Vagina (tissue), 2 donors: ENCODE measurements around the gene LAMC1. TPM values are rescaled to one million over a fixed set of nuclear protein-coding genes. Genes with fewer than 3 reads are reported as not detected.

Experiments used
- DNase-seq, 2 donors: peaks; one replicate each; pipeline ENCODE4 v3.0.0-alpha.2; 2017; ENCODE audit errors: extremely low spot score in 2 of 2
- H3K27ac ChIP-seq: fragments of 200-600 bp; sonication (generic); one replicate; pipeline ENCODE4 v1.5.1; 2019
- H3K27me3 ChIP-seq: fragments of 200-600 bp; sonication (generic); one replicate; pipeline ENCODE4 v1.5.1; 2019
- H3K36me3 ChIP-seq, 2 donors: fragments of 200-600 bp; sonication (generic); one replicate each; pipeline ENCODE4 v1.5.1; 2017 to 2019
- H3K4me1 ChIP-seq: fragments of 200-600 bp; sonication (generic); one replicate; pipeline ENCODE4 v1.5.1; 2019
- H3K4me3 ChIP-seq, 2 donors: fragments of 200-600 bp; sonication (generic); 1 replicate in 1 of 2; 2 replicates in 1 of 2; pipeline ENCODE4 v1.5.1; 2016 to 2019
- H3K9me3 ChIP-seq: fragments of 200-600 bp; sonication (generic); one replicate; pipeline ENCODE4 v1.5.1; 2019
- POLR2A ChIP-seq, 2 donors: fragments of 450-650 bp; IDR thresholded peaks; one replicate each; pipeline ENCODE4 v1.6.1; 2017; ENCODE audit warnings: antibody characterized with exemption in 2 of 2, mild to moderate bottlenecking in 2 of 2, moderate library complexity in 2 of 2
- POLR2AphosphoS5 ChIP-seq, 2 donors: sonication (generic); formaldehyde crosslinking; IDR thresholded peaks; one replicate each; pipeline ENCODE4 v1.9.0; 2017; ENCODE audit warnings: antibody characterized with exemption in 2 of 2, mild to moderate bottlenecking in 2 of 2, low read depth in 1 of 2; ENCODE audit not compliant: insufficient read depth in 1 of 2
- intact Hi-C: fragments of 100-400 bp; cut with DNase I; formaldehyde crosslinking; loops from one replicate; pipeline ENCODE4 v1.15.1; 2023
- total RNA-seq: library from RNA; depleted of rRNA; stranded (reverse); fragments of >200 nt; gene quantifications from one replicate; pipeline ENCODE4 v1.2.3, GENCODE V29; 2016
- TF ChIP-seq, protein P1 (sequence below), 3 experiments: fragments of 450-650 bp in 2 of 3; fragments of 200-600 bp in 1 of 3; sonication (generic) in 1 of 3; IDR thresholded peaks; one replicate each; pipeline ENCODE4 v1.5.1; 2017 to 2019; ENCODE audit warnings: antibody characterized with exemption in 3 of 3, mild to moderate bottlenecking in 2 of 3, moderate library complexity in 2 of 3

The LAMC1 gene
- total RNA-seq, 1 donor from 2014 or later, result 217 TPM

DNA sequence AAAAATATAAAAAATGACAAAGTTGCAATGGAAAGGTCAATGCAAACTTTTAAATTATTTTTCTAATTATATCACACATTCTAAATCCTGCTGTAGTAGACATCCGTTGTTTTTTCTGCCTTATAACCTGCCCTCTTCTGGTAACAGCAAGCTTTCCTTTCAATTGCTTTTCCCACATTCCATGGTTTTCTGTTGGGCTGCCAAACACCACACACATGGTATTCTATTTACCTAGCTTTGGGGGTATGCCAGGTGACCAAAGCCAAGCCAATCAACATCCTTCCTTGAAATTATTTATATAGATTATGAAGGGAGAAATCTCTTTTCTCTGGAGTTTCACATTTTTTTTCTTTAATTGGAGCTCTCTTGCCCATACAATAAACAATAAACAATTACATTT, 3.4 kb upstream of the LAMC1 start:
- Histone ChIP-seq H3K4me1 (peaks cover 8% of the 10 kb centered on the region), H3K4me3 (no peak overlapping the region), H3K36me3 (no peaks in the 10 kb centered on the region), H3K27me3 (no peaks in the 10 kb centered on the region), H3K27ac (no peak overlapping the region), H3K9me3 (no peaks in the 10 kb centered on the region)
- intact Hi-C loops, result loop anchor here (10.0 kb wide), 2 partner anchors 55 to 115 kb away; no protein-coding TSS in a partner anchor
- no peak for DNase-seq
- no peak for TF ChIP-seq POLR2A (IDR thresholded peaks at IDR 0.05)

DNA sequence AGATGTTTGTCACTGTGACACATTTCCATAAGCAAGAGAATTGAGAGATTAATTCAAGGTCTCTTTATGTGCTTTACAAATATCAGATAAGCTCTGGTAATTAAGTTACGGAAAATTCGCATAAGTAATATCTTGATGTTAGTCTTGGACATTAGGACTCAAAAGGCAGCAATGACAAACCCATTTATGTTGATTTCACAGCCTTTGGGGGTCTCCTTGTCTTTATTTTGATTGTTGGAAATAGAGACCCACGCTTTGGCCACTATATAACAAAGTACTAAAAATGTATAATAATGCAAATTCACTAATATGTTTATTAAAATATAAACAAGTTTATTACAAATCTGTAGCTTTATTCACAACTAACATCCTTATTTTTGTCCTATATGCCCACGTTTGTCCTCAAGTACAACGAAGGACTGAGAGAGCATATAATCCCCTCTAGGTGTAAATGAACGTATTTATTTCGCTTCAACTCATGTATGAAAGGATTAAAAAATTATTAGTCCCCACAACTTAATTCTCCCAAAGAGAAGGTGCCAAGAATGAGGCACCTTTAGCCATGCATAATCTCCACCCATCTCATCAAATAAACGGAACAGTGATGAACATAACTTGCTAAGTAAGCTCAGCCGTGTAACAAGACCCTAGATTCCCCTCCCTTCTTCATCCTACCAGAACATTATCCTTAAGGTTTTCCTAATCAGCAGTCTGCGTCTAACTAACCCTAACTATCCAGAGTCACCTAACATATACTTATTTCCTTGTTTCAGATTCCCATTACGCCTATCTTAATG, 1.6 kb upstream of the LAMC1 start:
- Histone ChIP-seq H3K36me3 (no peaks in the 10 kb centered on the region), H3K4me1 (peaks cover 12% of the 10 kb centered on the region), H3K27ac (peak overlapping the region; percentile 100), H3K9me3 (no peaks in the 10 kb centered on the region), H3K27me3 (no peaks in the 10 kb centered on the region), H3K4me3 (peak overlapping the region; percentile 83 to 98)
- no peak for DNase-seq
- intact Hi-C loops, result loop anchor here (2.0 to 10.0 kb wide), 3 partner anchors 53 to 223 kb away; no protein-coding TSS in a partner anchor
- TF ChIP-seq POLR2AphosphoS5 (IDR thresholded peaks at IDR 0.05; ENCODE audit: insufficient read depth in 1 of 2, low read depth in 1 of 2), result no peak
- TF ChIP-seq, protein P1, sequence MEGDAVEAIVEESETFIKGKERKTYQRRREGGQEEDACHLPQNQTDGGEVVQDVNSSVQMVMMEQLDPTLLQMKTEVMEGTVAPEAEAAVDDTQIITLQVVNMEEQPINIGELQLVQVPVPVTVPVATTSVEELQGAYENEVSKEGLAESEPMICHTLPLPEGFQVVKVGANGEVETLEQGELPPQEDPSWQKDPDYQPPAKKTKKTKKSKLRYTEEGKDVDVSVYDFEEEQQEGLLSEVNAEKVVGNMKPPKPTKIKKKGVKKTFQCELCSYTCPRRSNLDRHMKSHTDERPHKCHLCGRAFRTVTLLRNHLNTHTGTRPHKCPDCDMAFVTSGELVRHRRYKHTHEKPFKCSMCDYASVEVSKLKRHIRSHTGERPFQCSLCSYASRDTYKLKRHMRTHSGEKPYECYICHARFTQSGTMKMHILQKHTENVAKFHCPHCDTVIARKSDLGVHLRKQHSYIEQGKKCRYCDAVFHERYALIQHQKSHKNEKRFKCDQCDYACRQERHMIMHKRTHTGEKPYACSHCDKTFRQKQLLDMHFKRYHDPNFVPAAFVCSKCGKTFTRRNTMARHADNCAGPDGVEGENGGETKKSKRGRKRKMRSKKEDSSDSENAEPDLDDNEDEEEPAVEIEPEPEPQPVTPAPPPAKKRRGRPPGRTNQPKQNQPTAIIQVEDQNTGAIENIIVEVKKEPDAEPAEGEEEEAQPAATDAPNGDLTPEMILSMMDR (IDR thresholded peaks at IDR 0.05), result no peak
- TF ChIP-seq POLR2A (IDR thresholded peaks at IDR 0.05), result no peak

DNA sequence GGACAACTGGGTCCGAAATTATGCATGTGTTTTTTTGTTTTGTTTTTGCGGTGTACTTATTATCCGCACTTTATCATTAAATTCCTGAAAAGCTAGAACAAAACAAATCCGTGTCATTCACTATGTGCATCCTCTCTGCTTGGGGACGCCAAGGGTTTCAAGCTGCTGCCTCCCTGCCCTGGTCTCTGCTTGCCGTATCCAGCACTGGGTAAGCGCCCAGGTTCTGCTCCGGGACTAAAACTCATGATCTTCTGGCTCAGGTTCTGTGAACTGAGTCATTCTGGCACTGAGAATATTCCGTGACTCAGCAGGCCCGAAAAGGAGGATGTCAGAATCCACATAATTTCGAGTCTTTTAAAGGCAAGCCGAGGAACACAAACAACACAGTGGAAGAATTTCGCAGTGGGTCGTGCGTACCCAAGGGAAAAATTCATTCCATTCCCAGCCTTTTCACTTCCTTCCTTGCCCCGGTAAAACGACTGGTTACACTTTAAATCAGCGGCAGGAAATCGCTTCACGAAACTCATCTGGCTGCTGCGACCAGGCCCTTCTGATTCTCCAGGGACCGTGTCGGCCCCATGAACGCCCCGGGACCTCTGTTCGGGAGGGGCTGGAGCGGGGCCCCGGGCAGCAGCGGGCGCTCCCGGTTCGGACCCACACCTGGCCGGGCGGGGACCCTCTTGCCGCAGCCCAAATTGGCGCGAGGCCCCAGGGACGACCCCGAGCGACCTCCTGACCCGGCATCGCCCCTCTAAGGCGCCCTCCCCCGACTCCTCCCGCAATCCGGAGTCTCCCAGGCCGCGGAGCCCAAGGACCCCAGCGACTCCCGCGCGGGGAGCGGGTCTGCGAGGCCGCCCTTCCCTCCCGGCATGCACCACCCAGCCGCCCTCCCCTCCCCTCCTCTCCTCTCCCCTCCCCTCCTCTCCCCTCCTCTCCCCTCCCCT, 746 bp upstream of the LAMC1 start:
- Histone ChIP-seq H3K4me3 (peak overlapping the region; percentile 83 to 98), H3K9me3 (no peaks in the 10 kb centered on the region), H3K27me3 (no peaks in the 10 kb centered on the region), H3K36me3 (no peaks in the 10 kb centered on the region), H3K27ac (peak overlapping the region; percentile 100), H3K4me1 (peaks cover 20% of the 10 kb centered on the region)
- intact Hi-C loops, result loop anchor here (2.0 to 10.0 kb wide), 3 partner anchors 52 to 222 kb away; no protein-coding TSS in a partner anchor
- TF ChIP-seq, protein P1 (IDR thresholded peaks at IDR 0.05), result no peak
- TF ChIP-seq POLR2AphosphoS5 (IDR thresholded peaks at IDR 0.05; ENCODE audit: insufficient read depth in 1 of 2, low read depth in 1 of 2) (peak; percentile 90 to 99), POLR2A (IDR thresholded peaks at IDR 0.05) (peak in 1 of 2 donors; percentile 52)
- peak in 1 of 2 donors; percentile 98 for DNase-seq

DNA sequence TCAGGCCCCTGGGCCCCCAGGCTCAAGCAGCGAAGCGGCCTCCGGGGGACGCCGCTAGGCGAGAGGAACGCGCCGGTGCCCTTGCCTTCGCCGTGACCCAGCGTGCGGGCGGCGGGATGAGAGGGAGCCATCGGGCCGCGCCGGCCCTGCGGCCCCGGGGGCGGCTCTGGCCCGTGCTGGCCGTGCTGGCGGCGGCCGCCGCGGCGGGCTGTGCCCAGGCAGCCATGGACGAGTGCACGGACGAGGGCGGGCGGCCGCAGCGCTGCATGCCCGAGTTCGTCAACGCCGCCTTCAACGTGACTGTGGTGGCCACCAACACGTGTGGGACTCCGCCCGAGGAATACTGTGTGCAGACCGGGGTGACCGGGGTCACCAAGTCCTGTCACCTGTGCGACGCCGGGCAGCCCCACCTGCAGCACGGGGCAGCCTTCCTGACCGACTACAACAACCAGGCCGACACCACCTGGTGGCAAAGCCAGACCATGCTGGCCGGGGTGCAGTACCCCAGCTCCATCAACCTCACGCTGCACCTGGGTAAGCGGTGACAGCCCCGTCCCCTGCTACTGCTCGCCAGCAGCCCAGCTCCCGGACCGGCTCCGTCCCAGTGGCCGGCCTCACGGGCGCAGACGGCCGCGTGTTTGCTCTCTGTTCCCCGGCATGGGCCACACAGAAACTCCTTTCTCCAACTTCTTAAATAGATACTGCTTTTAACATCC, 539 bp downstream of the LAMC1 start:
- TF ChIP-seq POLR2AphosphoS5 (IDR thresholded peaks at IDR 0.05; ENCODE audit: insufficient read depth in 1 of 2, low read depth in 1 of 2), result peak in 1 of 2 donors; percentile 71
- no peak for TF ChIP-seq POLR2A (IDR thresholded peaks at IDR 0.05)
- TF ChIP-seq, protein P1 (IDR thresholded peaks at IDR 0.05), result peak in 2 of 3 experiments; percentile 20 to 36
- intact Hi-C loops, result loop anchor here (2.0 to 10.0 kb wide), 3 partner anchors 51 to 221 kb away; no protein-coding TSS in a partner anchor
- no peak for DNase-seq
- peaks cover 33% of the 10 kb centered on the region for H3K4me1 ChIP-seq
- no peaks in the 10 kb centered on the region for H3K9me3 ChIP-seq
- H3K27me3 ChIP-seq, result no peaks in the 10 kb centered on the region
- H3K36me3 ChIP-seq, result no peaks in the 10 kb centered on the region
- H3K27ac ChIP-seq, result peak overlapping the region; percentile 100
- peak overlapping the region; percentile 83 to 98 for H3K4me3 ChIP-seq
